Measurements from ENCODE around the gene GOLGB1.
A peak's percentile ranks its signal among the peaks of the same experiment; 100 is the strongest.
"Not testable (repeated sequence)": the region's sequence is repeated elsewhere in the genome, so short reads cannot be mapped to it uniquely, and the experiment has no call there.

Gene GOLGB1

GRCh38 chr3:121688747-121689146, 60.8 kb downstream of the GOLGB1 start:
- DNase-seq: not testable (repeated sequence)

- no peak for DNase-seq
Observed at GRCh38 chr3:121681792-121682191, 67.7 kb downstream of the GOLGB1 start.

- no peak for DNase-seq
Observed at GRCh38 chr3:121677141-121677540, 72.4 kb downstream of the GOLGB1 start.

- DNase-seq: no peak
Observed at GRCh38 chr3:121670676-121671075, 78.9 kb downstream of the GOLGB1 start.

- no peak for DNase-seq
Observed at GRCh38 chr3:121667333-121667732, 82.2 kb downstream of the GOLGB1 start.

- no peak for DNase-seq
Observed at GRCh38 chr3:121665488-121665887, 84.1 kb downstream of the GOLGB1 start.

- DNase-seq: no peak
Observed at GRCh38 chr3:121663171-121663847, 86.2 kb downstream of the GOLGB1 start.

GRCh38 chr3:121662742-121663141, 86.8 kb downstream of the GOLGB1 start:
- no peak for DNase-seq

- DNase-seq: no peak
Observed at GRCh38 chr3:121661376-121661775, 88.2 kb downstream of the GOLGB1 start.

- peak; percentile 2 for DNase-seq
Observed at GRCh38 chr3:121660356-121661171, 89.0 kb downstream of the GOLGB1 start, which contains the start of gene HCLS1. Gene HCLS1, minus strand, starts transcription at chr3:121660903. Its CDS starts 2,556 bp downstream, at chr3:121658347.

- DNase-seq: no peak
Observed at GRCh38 chr3:121659586-121659985, 90.0 kb downstream of the GOLGB1 start.

GRCh38 chr3:121658716-121659435, 90.7 kb downstream of the GOLGB1 start:
- DNase-seq: no peak

- DNase-seq: no peak
Observed at GRCh38 chr3:121654493-121655385, 94.8 kb downstream of the GOLGB1 start.

GRCh38 chr3:121651684-121652083, 97.9 kb downstream of the GOLGB1 start:
- DNase-seq: peak; percentile 49

GRCh38 chr3:121649645-121650044, 99.9 kb downstream of the GOLGB1 start:
- DNase-seq: no peak

GRCh38 chr3:121648219-121648958, 101.2 kb downstream of the GOLGB1 start:
- DNase-seq: no peak

- DNase-seq: no peak
Observed at GRCh38 chr3:121645054-121645453, 104.5 kb downstream of the GOLGB1 start.

- no peak for DNase-seq
Observed at GRCh38 chr3:121642601-121643314, 106.8 kb downstream of the GOLGB1 start.

- no peak for DNase-seq
Observed at GRCh38 chr3:121641127-121641526, 108.4 kb downstream of the GOLGB1 start.

GRCh38 chr3:121637922-121638321, 111.6 kb downstream of the GOLGB1 start:
- DNase-seq: no peak

GRCh38 chr3:121630355-121630754, 119.2 kb downstream of the GOLGB1 start:
- DNase-seq: no peak

All from DMS153 (cell line).